Choroid plexus epithelial cell (primary cell): ENCODE data around the gene BMF.
A peak's percentile ranks its signal among the peaks of the same experiment; 100 is the strongest.

Experiments
- DNase-seq: peaks from one replicate; pipeline ENCODE4 v3.0.0-alpha.2; 2010; ENCODE audit warnings: low read depth
- H3K4me3 ChIP-seq: 2 replicates; pipeline ENCODE4 v1.5.1; 2011; ENCODE audit warnings: low read depth, mild to moderate bottlenecking, control low read depth, low read length, moderate library complexity
- TF ChIP-seq, protein P1 (sequence below): conservative IDR thresholded peaks from 2 replicates; pipeline ENCODE4 v1.5.1; 2011; ENCODE audit warnings: low read depth, mild to moderate bottlenecking, control low read depth, inconsistent platforms, low read length, moderate library complexity

The BMF gene

DNA sequence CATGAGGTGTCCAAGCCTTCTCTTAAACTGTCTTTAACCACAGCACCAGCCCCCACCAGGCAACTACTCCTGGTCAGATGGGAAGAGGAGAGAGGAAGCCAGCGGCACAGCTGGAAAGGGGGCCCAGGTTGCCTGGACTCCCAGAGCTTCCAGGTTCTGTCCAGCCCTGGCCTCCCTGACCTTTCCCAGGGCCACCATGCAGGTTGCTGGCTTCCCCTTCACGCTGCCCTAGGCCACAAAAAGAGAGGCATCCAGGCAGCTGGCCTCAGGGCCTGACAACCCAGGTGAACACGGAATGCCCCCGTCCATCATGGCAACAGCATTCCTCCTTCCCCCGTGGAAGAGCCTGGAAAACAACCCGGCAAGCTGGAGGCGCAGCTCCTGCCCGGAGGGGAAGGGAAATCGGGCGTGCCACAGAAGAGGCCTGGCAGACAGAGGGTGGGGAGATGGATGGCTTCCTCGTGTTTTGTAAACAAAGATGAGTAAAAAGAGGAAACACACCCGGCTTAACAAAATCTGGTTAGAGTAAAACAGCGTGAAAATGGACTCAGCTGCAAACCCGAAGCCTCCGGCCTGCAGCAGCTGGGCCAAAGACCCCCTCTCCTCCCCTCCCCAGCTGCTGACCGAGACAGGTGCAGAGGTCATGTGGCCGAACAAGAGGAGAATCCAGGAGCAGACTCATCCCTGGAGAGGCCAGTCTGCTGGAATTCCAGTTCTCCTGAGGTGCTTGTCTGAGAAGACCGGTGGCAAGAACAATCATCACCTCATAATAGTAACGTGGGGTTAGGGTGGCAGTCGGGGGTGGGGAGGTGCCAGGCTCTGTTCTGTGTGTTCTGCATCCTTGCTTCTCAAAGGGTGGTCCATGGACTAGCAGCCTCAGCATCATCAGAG lies 15.5 kb downstream of the BMF start:
- DNase-seq: no peak
- no peak overlapping the region for H3K4me3 ChIP-seq
- TF ChIP-seq, protein P1, sequence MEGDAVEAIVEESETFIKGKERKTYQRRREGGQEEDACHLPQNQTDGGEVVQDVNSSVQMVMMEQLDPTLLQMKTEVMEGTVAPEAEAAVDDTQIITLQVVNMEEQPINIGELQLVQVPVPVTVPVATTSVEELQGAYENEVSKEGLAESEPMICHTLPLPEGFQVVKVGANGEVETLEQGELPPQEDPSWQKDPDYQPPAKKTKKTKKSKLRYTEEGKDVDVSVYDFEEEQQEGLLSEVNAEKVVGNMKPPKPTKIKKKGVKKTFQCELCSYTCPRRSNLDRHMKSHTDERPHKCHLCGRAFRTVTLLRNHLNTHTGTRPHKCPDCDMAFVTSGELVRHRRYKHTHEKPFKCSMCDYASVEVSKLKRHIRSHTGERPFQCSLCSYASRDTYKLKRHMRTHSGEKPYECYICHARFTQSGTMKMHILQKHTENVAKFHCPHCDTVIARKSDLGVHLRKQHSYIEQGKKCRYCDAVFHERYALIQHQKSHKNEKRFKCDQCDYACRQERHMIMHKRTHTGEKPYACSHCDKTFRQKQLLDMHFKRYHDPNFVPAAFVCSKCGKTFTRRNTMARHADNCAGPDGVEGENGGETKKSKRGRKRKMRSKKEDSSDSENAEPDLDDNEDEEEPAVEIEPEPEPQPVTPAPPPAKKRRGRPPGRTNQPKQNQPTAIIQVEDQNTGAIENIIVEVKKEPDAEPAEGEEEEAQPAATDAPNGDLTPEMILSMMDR: no peak

DNA sequence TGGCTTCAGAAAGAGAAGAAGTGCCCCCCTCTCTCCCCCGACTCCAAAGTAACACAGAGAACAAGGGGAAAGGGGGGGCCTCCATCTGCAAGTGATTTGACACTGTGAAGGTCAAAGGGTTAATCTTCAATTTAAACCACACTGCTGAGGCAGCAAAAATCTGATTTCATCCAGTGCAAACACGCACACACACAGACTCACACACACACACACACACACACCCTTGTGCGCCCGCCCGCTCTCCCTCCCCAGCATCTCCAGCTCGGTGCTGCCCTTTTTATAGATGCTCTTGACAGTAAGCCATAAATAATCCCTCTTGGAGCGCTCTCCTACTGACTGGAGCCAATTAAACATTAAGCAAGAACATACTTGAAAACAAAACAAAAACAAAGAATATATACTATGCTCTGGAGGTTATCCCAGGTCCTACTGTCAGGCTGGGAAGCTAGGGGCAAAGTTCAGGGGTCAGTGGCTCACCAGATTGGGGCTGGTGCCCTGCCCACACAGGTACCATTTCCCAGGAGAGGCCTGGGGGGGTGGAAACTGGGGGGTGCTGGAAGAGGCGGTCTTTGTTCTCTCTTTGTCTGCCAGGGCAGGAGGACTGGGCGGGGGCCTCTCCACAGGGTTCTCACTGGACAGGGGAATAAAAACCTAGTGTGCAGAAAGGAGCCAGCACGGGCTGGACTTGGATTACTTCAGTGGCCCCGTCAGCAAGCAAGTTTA lies 16.3 kb downstream of the BMF start:
- H3K4me3 ChIP-seq: no peak overlapping the region
- DNase-seq: peak; percentile 78
- TF ChIP-seq, protein P1: no peak

DNA sequence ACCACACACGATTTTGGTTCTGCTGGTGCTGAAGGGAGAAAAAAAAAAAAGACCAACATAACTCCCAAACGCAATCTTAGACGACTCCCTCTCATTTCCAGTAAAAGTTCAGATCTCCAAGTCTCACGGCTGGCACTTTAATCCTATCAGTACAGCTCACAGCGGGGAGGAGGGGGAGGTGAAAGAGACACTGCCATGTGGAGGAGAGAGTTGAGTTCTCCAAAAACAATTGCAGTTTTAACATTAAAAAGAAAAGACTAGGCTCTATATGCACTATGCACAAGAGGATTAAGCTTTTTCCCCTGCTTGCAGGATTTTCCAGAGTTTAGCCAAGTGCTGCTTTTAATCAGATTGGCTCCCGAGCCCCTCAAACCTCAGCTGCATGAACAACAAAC lies 16.8 kb downstream of the BMF start:
- TF ChIP-seq, protein P1: no peak
- H3K4me3 ChIP-seq: no peak overlapping the region
- no peak for DNase-seq

DNA sequence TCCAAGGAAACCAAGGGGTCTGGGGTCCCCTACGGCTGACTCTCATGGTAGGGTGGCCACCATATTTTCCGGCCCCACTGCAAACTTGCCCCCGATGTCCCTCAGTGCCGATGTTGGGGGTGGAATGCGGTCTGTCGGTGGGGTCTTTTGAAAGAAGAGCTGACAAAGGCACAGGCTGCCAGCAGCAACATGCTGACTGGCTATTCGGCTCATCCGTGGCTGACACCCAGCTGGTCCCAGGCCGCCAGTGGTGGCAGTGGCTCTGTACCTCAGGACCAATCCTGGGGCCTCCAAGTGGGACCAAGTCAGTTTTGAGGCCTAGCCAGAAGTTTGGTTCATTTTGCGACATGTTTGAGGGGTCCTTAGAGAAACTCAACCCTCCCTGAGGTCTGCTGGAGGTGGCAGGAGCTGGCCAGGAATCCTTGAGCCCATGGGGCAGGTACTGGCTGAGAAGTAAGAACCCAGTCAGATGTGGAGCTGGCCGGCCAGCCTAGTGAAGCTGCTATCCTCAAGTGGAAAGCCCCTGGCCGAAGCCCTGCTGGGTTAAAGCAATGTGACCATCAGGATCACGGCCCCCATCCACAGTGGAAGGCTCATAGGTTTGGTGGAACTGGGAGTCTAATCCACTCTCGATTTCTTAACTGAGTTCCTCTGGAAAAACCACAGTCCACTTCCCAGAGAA lies 17.8 kb downstream of the BMF start:
- no peak for DNase-seq
- no peak overlapping the region for H3K4me3 ChIP-seq
- TF ChIP-seq, protein P1: no peak

DNA sequence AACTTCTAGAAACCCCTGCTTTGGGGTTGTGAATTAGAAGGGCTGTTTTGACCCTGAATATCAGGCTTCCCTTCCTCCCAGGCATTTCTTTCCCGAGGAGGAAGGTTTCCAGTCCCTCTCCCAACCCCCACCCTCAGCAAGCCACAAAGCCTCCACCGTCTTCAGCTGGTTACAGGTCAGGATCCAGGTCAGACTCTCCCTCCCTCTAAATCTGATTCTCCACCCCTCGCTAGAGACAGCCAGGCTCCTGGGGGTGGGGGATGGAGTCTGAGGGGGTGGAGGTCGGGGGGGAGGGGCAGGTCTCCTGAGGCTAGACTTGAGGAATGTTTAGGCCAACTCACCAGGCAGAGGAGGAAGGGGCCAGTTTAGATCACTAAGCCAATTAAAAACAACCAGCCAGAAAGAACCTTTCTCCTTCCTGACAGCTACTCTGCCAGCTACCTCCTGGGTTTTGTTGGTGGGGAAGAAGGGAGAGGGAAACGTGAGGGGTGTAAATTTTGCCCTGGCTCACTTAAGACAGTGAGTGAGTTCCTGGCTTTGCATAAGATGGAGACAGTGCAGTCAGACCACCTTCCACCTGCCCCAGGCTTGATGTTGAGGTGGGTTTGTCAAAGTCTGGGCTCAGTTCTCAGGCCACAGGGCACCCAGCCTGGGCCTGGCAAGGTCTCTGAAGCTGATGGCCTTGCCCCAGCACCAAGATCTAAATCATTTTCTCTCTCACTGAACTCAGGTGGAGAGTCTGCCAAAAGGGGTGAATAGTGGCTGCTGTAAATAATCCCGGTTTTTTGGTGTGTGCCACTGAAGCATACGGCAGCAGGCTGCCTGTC lies 19.5 kb downstream of the BMF start:
- DNase-seq: peak; percentile 64
- H3K4me3 ChIP-seq: no peak overlapping the region
- TF ChIP-seq, protein P1: no peak
